HCT116 (cell line): ENCODE results near the gene WSB1.

Source experiments
- CBX3 ChIP-seq: IDR thresholded peaks from 2 replicates; pipeline ENCODE4 v1.6.1; 2012; ENCODE audit warnings: low read depth
- CEBPB ChIP-seq: IDR thresholded peaks from 2 replicates; pipeline ENCODE4 v1.6.1; 2012; ENCODE audit warnings: low read depth
- EZH2 ChIP-seq: fragments of 200-600 bp; sonication (generic); IDR thresholded peaks from 2 replicates; pipeline ENCODE4 v1.6.1; 2017; ENCODE audit warnings: antibody characterized with exemption, mixed run types
- EZH2phosphoT487 ChIP-seq: fragments of 200-600 bp; IDR thresholded peaks from 2 replicates; pipeline ENCODE4 v1.6.1; 2018; ENCODE audit warnings: antibody characterized with exemption, borderline replicate concordance
- POLR2A ChIP-seq: IDR thresholded peaks from 2 replicates; pipeline ENCODE4 v1.7.0; 2011; ENCODE audit warnings: borderline replicate concordance; ENCODE audit not compliant: insufficient read depth, insufficient read length; ENCODE audit errors: extremely low read depth
- SP1 ChIP-seq: IDR thresholded peaks from 2 replicates; pipeline ENCODE4 v1.6.1; 2012; ENCODE audit warnings: low read depth
- TCF7L2 ChIP-seq: IDR thresholded peaks from 2 replicates; pipeline ENCODE4 v1.7.0; 2011; ENCODE audit warnings: borderline replicate concordance, inconsistent platforms; ENCODE audit not compliant: insufficient read depth, insufficient read length; ENCODE audit errors: extremely low read depth
- ZNF274 ChIP-seq: fragments of 200-500 bp; sonication (Bioruptor generic); IDR thresholded peaks from 2 replicates; pipeline ENCODE4 v1.6.1; 2014; ENCODE audit warnings: mild to moderate bottlenecking, low read depth, low read length, inconsistent platforms
- TF ChIP-seq, protein P1 (sequence below), 3 experiments: fragments of 200-600 bp in 1 of 3; sonication (generic) in 1 of 3; IDR thresholded peaks in 2 of 3; conservative IDR thresholded peaks in 1 of 3; 2 replicates each; pipeline ENCODE4 v1.5.1; 2012 to 2017; ENCODE audit warnings: low read depth in 2 of 3, low read length in 2 of 3, antibody characterized with exemption in 1 of 3, borderline replicate concordance in 1 of 3, control low read depth in 1 of 3, mild to moderate bottlenecking in 1 of 3, mixed read lengths in 1 of 3, mixed run types in 1 of 3, moderate library complexity in 1 of 3; ENCODE audit not compliant: insufficient read depth in 1 of 3

GRCh38 chr17:27282054-27282551 lies 11.8 kb upstream of the WSB1 start:
- no peak for TF ChIP-seq CBX3
- no peak for TF ChIP-seq EZH2
- no peak for TF ChIP-seq TCF7L2
- TF ChIP-seq ZNF274, result no peak
- TF ChIP-seq CEBPB, result no peak
- TF ChIP-seq EZH2phosphoT487, result no peak
- no peak for TF ChIP-seq POLR2A
- TF ChIP-seq, protein P1, sequence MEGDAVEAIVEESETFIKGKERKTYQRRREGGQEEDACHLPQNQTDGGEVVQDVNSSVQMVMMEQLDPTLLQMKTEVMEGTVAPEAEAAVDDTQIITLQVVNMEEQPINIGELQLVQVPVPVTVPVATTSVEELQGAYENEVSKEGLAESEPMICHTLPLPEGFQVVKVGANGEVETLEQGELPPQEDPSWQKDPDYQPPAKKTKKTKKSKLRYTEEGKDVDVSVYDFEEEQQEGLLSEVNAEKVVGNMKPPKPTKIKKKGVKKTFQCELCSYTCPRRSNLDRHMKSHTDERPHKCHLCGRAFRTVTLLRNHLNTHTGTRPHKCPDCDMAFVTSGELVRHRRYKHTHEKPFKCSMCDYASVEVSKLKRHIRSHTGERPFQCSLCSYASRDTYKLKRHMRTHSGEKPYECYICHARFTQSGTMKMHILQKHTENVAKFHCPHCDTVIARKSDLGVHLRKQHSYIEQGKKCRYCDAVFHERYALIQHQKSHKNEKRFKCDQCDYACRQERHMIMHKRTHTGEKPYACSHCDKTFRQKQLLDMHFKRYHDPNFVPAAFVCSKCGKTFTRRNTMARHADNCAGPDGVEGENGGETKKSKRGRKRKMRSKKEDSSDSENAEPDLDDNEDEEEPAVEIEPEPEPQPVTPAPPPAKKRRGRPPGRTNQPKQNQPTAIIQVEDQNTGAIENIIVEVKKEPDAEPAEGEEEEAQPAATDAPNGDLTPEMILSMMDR (IDR thresholded peaks at IDR 0.05 in 2 of 3, conservative IDR thresholded peaks at IDR 0.05 in 1 of 3; ENCODE audit: borderline replicate concordance in 1 of 3, insufficient read depth in 1 of 3, low read depth in 2 of 3, low read length in 2 of 3), result no peak
- TF ChIP-seq SP1, result no peak
